Activated T-cell treated with anti-CD3 and anti-CD28 coated beads for 4 hours (primary cell): ENCODE results near the gene RPL38.

Experiments used
- DNase-seq: peaks from one replicate; pipeline ENCODE4 v3.0.0-alpha.2; 2020

Gene RPL38

DNA sequence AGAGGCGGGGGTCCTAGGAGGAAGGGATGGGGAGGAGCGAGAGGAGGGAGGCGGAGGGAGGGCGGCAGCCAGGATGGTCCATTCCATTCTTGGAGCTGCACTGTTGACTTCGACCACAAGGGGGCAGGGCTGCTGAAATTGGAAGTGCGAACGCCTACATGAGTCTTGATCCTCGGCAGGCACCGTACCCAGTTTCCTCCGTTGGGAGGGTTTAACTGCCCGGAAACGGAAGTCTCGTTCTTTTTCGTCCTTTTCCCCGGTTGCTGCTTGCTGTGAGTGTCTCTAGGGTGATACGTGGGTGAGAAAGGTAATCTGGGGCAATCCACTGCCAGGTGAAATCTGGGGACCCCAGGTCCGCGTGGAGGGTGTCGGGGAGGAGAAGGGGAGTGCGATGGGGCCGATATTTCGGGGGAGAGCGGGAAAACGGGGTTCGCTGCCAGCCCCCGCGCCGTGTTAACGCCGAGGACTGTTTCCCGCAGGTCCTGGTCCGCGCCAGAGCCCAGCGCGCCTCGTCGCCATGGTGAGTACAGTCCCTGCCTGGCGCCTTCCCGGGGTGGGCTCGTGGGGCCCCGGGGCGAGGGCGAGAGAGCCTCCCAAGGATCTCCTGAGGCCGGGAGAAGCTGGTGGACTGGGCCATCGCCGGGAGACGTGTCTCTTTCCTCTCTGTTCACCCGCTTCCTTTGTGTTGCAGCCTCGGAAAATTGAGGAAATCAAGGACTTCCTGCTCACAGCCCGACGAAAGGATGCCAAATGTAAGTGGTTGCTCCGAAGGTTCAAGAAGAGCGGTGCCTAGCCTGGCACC, at the start of gene RPL38:
TSS of gene RPL38 (plus strand) at position 240 of the 802 bp plus-strand sequence. CDS start at position 518, 278 bp downstream.
- peak; percentile 98 for DNase-seq

DNA sequence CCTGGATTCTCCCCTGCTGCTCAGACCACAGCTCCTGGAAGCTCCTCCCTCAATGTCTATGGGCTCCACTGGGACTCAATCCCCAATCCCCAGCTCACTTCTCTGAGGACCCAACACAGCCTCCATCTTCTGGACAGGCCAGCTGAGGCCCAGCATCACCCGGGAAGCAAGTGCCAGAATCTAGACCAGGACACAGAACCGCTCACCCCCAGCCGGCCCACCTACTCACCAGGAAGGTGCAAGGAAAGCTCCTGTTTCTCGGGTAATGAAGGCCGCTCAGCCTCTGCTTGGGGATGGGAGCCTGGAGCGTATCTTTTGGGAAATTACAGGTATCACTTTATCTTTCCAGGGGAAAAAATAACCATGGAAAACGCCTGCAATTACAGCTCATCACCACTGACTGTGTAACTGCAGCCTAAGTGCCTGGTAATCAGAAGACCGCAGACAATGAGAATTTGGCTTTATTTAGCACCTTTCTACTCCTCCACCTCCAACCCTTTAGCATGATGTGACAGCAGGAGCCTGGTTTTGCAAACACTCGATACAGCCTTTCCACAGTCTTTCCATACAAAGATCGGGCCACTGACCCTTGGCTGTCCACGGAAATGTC, 49.6 kb upstream of the RPL38 start:
- no peak for DNase-seq

DNA sequence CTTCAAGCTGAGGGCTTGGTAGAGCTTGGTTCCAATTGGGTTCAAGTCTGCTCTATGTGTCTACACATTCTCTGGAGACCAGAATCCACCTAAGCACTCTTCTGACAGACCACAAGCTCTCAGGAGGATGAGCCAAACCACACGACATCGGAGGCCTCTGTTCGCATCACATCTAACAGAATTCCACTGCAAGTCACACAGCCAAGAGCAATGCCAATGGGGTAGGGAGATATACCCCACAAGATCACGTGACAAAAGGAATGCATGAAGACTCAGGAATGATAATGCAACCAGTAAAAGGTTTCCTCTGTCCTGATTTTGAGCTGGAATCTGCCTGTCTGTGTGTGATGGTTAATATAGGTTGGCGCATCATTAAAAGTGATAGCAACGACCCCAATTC, 46.6 kb upstream of the RPL38 start:
- DNase-seq, result no peak

DNA sequence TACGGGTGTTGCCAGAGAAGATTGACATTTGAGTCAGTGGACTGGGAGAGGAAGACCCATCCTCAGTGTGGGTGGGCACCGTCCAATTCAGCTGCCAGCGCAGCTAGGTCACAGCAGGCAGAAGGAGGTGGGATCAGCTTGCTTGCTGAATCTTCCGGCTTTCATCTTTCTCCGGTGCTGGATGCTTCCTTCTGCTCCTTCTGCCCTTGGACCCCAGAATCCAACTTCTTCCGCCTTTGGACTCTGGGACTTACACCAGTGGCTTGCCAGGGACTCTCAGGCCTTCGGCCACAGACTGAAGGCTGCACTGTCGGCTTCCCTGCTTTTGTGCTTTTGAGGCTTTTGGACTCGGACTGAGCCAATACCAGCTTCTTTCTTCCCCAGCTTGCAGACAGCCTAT, 46.1 kb upstream of the RPL38 start:
- no peak for DNase-seq

DNA sequence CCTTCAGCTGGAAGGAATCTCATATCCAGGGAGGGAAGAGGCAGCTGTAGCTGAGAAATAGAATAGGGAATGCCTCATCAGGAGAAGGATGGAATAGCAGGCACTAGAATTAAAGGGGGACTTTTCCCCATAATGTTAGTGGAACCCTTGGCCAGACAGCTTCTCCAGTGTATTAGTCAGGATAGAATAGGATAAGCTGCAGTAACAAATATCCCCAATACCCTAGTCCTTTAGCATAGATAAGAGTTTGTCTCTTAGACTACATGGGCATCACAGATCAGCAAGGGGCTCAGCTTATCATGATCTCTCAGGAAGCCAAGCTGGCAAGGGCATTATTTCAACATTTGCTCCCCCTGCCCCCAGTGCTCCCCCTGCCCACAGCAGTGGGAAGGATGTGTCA, 44.7 kb upstream of the RPL38 start:
- no peak for DNase-seq

DNA sequence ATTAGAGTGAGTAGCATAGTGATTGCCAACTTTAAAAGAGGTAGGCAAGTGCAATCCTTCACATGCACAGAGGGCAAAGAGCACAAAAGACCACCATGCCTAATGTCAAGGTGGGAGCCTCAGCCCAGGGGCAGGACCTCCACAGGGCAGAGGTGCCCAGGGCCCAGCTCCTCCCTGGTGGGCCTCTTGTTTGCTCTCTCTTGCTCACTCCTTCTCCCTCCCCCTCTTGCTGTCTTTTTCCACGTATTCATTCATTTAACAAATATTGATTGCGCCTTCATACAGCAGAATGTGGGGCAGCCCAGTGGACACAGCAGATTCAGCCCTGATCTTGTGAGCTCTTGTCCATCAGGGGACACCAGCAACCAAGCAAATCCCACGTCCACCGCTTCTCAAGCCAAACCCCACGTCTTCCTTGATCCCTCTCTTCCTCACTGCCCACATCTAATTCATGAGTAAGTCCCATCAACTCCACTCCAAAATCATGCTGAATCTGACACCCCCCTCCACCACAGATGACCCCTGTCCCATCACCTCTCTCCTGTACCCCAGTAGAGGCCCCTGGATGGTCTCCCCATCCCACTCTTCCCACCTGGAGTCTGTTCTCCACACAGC, 44.1 kb upstream of the RPL38 start:
- DNase-seq, result no peak

DNA sequence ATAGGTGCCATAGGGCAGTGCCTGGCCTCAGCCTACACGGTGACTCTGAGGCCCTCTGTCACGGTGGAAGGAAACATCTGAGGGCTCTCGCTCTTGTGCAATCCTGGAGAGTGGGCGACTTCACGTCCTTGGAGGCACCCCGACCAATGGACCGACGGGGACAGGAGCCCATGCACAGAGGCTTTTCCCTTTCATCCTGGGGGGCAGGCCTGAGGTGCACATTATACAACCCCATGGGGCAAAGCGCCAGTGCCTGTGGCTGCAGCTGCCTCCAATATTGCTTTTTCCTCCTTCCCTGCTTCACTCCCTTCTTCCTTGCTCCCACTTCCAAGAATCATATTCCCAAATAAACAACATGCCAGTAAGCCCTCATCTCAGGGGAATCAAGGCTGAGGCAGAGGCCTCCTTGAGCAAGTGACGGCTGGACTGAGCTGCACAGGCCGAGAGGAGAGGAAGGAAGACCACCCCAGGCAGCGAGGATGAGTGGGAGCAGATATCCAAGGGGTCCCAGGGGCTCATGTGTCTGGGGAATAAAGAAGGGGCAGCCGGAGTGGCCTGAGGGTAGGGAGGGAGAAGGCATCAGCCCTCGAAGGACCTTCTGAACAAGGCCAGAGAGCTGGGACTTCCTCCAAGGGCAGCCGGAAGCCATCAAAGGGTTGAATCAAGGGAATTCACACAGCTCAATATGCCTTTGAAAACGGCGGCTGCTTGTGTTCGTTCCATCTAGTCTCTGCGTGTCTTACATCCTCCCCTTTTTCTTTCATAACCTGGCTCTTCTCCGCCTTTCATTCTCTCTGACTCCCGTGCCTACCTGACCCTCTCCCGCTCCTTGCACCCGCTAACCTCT, 42.6 kb upstream of the RPL38 start:
- no peak for DNase-seq

DNA sequence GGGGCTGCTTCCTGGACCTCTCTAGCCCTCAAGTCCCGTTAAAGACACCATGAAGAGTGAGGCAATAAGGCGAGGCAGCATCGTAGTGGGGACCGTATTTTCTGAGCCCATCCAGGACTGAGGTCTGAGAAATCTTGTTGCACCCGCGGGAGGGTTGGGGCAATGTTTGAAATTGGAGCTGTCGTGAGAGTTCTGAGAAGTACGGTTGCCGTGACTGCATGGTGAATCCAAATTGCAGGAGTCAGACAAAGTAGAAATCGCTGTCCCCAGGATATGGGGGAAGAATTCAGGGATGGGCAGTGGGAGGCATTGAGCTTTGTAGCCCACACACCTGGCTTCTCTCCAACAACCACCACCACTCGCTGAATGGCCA, 42.0 kb upstream of the RPL38 start:
- DNase-seq, result no peak

DNA sequence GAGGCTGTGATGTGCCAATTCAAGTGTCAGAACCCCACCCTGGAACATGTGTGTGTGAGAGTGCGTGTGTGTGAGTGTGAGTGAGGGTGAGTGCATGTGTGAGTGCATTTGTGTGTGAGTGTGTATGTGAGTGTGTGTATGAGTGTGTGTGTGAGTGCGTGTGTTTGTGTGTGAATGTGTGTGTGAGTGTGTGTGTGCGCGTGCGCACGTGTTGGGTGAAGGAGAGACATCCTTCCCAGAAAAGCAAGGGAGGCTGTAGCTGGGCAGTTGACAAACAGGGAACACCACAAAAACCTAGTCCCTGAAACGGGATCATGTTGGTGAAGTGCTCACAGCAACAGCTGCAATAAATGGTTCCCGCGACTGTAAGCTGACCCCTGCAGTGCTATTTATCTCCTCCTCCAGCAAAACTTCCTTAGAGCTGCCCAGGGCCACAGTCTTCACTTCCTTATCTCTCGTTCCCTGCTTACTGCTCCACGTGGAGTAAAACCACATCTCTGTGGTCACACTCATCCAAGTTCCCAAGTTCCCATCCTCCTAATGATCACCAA, 40.1 kb upstream of the RPL38 start:
- DNase-seq, result no peak

DNA sequence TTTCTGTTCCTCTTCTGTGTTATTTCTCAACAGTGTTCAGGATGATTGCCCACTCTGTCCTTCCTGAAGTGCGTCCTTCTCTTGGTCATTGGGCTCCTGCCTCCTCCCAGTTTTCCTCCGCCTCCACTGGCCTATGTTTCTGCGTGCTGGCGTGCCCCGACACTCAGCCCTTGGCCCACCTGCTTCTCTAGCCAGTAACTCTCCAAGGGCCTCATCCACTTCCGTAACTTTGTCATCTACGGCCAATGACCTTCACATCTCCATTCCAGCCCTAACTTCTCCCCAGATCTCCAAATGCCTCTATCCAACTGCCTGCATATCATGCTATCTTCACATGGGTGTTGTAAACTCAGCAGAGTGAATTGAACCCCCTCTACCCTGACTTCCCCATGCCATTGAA, 39.6 kb upstream of the RPL38 start:
- DNase-seq, result no peak

DNA sequence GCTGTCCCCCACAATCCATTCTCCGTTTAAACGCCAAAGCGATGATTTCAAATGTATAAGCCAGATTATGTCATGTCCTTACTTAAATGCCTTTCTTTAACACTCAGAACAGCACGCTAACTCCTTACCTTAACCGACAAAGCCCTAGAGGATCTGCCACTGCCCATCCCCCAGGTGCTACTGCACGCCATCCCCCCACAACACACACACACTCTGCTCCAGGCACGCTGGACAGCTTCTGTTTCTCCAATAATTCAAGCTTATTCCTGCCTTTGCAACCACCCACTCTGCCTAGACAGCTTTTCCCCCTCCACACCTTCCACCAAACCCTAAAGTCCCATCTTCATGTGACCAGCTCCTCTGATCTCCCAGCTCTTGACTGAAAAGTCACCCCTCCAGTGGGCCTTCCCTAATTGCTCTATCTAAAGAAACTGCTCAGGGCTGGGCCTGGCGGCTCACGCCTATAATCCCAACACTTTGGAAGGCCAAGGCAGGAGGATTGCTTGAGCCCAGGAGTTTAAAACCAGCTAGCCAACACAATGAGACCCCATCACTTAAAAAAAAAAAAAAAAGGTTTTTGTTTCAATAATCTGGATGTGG, 38.9 kb upstream of the RPL38 start:
- DNase-seq, result no peak

DNA sequence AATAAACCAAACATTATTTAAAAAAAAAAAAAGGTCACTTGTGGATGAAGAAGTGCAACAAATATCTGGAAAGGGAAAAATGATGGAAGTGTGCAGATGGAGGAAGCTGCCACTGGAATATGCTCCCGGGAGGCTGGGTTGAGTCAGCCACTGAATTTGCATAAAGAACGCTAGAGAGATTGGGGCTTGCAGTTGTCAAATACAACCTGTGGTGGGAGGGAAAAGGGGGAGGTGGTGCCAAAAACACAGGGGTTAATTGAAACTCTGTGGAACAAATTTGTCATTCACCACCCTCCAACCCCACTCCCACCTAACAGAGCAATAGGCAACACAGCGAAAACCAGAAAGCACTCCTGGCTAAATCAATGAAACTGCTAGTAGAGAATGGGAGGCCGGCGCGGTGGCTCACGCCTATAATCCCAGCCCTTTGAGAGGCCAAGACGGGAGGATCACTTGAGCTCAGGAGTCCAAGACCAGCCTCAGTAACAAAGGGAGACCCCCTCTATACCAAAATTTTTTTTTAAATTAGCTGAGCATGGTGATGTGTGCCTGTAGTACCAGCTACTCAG, 37.6 kb upstream of the RPL38 start:
- DNase-seq, result no peak

DNA sequence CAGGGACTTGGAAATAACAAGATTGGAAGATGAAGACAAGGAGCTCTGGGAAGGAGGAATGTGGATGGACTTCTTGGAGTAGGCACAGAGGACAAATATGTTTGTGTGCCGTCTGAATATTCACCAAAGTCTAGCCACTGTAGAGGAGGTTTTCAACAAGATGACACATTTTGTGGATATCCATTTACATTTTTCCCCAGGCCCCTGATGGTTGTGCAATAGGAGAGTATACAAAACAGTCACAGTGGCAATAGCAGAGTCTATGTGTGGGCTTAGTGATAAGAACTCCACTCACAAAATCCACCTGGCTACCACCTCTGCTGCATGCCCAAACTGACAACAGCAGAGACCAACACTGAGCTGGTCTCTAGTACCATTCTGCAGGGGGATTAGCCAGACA, 32.6 kb upstream of the RPL38 start:
- DNase-seq, result no peak

DNA sequence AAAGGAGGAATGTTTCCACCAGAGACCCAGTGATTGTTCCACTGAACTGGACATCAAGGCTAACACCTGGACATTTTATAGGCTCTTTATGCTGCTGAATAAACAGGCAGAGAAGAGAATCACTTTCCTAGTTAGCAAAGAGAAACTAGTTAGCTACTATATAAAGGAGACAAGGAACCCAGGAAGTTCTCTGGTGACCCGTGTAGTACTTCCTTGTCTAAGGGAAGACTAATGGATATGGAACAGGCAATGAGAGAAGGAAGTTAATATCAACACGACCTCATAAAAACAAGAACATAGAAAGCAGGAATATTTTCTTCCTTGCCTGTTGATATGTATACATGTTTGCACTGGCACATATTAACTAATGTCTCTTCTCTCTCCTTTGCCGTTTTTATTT, 30.8 kb upstream of the RPL38 start:
- DNase-seq, result no peak

DNA sequence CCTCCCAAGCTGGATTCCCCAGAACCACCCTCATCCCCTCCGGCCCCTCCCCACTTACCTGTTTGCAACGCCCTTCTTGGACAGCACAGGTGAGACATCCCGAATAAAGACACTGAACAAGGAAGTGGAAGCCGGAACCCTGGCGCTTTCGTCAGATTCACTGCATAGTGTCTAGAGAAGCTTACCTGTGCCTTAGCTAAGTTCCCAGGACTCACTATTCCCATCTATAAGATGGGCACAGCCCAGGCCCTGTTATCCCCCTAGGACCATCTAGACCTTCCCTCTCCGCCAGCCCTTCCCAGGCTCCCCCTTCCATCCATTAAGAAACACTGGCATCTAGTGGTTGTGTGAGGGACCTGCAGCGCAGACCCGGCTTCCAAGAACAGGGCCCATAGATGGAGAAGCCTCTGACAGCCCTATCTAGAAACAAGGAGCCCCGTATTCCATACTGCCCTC, 26.9 kb upstream of the RPL38 start:
- peak; percentile 18 for DNase-seq

DNA sequence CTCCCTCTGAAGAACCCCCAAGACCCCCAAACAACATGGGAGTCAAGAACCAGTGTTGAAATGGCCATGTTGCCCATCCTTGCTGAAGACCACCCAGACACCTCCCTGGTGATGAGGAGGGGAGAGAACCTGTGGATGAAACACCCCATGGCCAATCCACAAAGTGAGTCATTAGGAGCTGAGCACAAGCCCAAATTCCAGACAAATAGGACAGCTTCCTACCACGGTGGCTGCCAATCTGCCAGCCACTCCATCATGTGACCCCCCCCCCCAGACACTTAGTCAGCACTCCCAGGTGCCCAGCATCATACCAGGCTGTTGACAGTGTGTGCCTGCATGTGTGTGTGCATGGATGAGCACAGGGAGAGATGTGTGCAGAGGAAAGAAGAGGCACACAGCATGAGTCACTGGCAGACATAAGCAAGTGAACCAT, 26.4 kb upstream of the RPL38 start:
- no peak for DNase-seq

DNA sequence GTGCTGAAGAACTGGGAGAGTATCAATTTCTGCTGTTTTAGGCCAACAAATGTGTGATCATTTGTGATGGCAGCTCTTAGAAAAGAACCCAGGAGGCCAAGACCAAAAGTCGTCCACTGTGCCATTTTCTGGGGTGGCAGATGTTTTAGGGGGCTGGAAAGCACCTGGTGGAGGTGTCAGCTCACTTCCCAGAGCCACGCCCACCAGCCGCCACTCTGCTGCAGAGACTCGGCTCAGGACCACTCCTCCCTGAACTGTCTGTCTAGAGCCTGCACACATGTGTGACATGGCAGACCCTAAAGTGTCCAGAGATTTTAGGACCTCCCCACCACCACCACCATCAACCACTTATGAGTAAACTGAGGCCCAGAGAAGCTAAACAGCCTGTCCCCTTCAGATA, 23.9 kb upstream of the RPL38 start:
- DNase-seq, result no peak

DNA sequence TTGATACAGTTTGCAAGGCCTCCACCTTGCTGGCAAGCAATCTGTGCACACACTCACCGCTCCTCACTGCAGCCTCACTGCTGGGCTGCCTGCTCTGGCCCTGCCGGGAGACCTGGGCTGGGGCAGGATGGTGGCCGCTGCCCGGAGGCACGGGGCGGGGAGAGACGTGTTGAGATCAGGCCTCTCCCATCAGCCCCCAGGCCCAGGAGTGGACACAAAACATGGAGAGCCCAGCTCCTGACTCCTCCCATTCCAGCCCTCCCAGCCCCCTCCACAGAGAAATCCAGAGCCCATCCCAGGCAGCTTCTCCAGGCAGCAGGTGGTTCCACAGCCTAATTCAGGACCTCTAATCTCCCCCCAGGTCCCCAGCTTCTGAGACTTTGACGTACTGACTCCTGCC, 23.1 kb upstream of the RPL38 start:
- no peak for DNase-seq

DNA sequence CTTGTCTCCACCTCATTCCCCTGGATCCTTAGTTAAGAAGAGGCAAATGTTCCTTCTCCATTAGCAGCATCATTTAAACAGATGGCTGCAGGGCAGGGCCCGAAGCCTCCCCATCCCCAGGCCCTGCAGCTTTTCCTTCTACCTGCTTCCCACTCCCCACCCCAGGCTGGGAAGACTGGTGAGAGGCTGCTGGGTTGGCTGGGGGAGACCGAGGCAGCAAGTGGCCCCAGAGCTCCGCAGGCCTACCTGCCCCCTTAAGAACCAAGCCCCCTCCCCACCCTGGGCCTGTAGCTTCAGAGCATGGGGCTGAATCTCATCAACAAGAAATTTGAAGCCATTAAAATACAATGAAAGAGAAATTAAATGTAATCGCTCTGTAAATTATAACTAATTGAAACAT, 22.1 kb upstream of the RPL38 start:
- no peak for DNase-seq

DNA sequence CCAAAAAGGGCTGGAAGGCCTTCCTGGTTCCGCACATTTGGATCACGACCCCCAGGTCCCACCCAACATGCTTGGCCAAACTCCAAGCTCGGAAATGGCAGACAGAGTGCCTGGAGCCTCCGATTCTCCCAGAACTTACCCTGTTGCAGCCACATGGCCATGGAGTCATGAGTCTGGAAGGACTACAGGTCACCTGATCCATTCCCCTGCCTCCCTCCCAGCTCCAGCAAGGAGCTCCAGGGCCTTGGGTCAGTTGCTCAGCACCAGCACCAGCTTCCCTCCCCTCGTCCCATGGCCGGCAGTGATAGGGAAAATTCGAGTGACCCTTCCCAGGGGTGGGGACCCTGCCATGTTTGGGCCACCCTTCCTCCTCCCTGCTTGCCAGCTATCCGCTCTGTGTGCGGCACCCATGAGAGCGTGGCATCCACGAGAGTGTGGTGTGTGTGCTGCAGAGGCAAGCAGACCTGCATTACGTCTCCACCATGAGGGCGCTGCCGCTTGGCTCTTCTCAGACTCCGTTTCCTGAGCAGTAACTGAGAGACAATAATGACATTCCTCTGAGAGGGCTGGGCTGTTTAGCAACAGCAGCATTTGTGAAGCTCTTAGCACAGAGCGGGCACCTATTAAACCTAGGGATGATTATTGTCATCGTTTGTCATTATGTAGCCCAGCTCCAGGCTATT, 21.3 kb upstream of the RPL38 start:
- no peak for DNase-seq

DNA sequence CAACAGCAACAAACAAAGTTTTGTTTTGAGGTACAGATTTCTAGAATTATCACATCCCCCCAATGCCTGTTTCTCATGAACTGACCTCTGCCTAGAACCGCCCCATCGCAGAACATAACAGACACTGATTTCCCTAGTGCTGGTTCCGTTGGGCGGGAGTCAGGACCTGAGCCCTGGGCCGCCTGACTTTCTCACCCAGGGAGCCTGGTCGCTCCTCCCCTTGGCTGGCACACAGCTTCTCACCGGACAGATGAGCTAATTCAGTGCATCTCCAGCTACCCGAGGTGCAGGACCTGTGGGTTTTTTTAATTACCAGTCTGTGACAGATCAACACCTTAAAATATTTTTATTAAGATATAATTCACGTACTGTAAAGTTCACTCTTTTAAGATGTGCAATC, 20.1 kb upstream of the RPL38 start:
- no peak for DNase-seq
